Large intestine (tissue), 3 donors: ENCODE results near the gene THUMPD1. TPM values are rescaled to one million over a fixed set of nuclear protein-coding genes. Genes with fewer than 3 reads are reported as not detected.
"Not testable (repeated sequence)": the region's sequence is repeated elsewhere in the genome, so short reads cannot be mapped to it uniquely, and the experiment has no call there.

Experiments used
- DNase-seq, 2 donors: peaks; one replicate each; pipeline versions ENCODE4 v3.0.0 to v3.0.0-alpha.2; 2013
- H3K27ac ChIP-seq: one replicate; pipeline ENCODE4 v1.5.1; 2013; ENCODE audit warnings: low read length
- H3K27me3 ChIP-seq: 2 replicates; pipeline ENCODE4 v1.6.1; 2013; ENCODE audit warnings: low read length; ENCODE audit not compliant: control insufficient read depth, insufficient read depth
- H3K36me3 ChIP-seq: 2 replicates; pipeline ENCODE4 v1.6.1; 2013; ENCODE audit warnings: low read length; ENCODE audit not compliant: control insufficient read depth, insufficient read depth
- H3K4me1 ChIP-seq: one replicate; pipeline ENCODE4 v1.6.1; 2013; ENCODE audit warnings: low read length; ENCODE audit not compliant: control insufficient read depth, insufficient read depth
- H3K4me3 ChIP-seq: one replicate; pipeline ENCODE4 v1.5.1; 2013; ENCODE audit warnings: low read length
- H3K9me3 ChIP-seq: one replicate; pipeline ENCODE4 v1.6.1; 2013; ENCODE audit warnings: mild to moderate bottlenecking, low read depth, low read length, moderate library complexity; ENCODE audit not compliant: control insufficient read depth
- WGBS: methylation state at CpG from one replicate; pipeline ENCODE4 v1.1.5; 2013; ENCODE audit warnings: low lambda C conversion rate; ENCODE audit not compliant: insufficient coverage; 5-methylcytosine and 5-hydroxymethylcytosine counted together
- polyA plus RNA-seq: library from polyadenylated mRNA; unstranded; fragments of 120-200 nt; gene quantifications from one replicate; pipeline ENCODE4 v1.2.1, GENCODE V29; 2013

THUMPD1 gene
- polyA plus RNA-seq, 1 donor = 49.4 TPM

DNA sequence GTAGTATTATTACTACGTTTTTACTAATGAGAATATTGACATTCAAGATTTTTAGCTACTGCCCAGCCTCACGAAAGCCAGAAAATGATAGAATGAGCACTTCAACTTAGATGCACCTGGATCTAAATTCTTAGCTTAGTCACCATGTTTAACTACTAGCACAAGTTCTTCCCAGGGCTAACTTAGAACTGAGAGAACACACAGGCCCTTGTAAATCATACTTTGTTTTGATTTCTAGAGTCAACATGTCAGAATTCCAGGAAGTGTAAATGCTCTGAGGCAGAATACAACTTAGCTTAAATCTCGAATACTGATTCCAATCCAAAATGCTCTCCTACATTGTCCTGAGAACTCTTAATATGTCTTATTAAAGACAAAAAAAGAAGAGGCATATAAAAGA lies 37.3 kb downstream of the THUMPD1 start:
- Histone ChIP-seq H3K27me3 (no peaks in the 10 kb centered on the region), H3K36me3 (no peaks in the 10 kb centered on the region), H3K4me1 (no peaks in the 10 kb centered on the region), H3K4me3 (no peak overlapping the region), H3K27ac (no peak overlapping the region), H3K9me3 (no peaks in the 10 kb centered on the region)
- WGBS = 60% methylated on average over 1 of the region's 3 CpGs
- no peak for DNase-seq

- H3K4me3 ChIP-seq, DNase-seq, H3K36me3 ChIP-seq: not testable (repeated sequence)
Observed at GRCh38 chr16:20701692-20702091, 39.9 kb downstream of the THUMPD1 start.

DNA sequence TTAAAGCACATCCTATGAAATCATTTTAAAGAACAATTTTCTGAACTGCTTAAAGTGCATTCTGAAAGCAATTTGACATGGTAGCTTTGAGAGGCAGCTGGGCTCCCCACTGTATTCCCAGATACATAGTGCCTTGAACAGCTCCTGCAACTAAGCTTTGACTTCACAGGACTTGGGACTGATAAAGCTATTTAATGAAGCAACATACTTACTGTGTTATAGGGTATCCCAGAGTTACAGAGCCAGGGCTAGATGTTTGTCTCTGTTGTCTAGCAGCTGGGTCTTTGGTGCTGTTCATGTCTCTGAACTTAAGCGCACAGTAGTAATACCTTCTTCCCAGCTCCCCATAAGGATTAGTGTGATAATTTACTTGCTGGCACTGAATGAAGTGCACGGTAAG lies 45.0 kb downstream of the THUMPD1 start:
- Histone ChIP-seq H3K4me1 (no peaks in the 10 kb centered on the region), H3K4me3 (no peak overlapping the region), H3K36me3 (no peaks in the 10 kb centered on the region), H3K27ac (no peak overlapping the region), H3K27me3 (no peaks in the 10 kb centered on the region), H3K9me3 (no peaks in the 10 kb centered on the region)
- no peak for DNase-seq
- no CpG with 5 or more reads among the region's 2 CpGs for WGBS

More at GRCh38 chr16:20701692-20702091, 39.9 kb downstream of the THUMPD1 start:
- H3K9me3 ChIP-seq, H3K27ac ChIP-seq, H3K4me1 ChIP-seq, H3K27me3 ChIP-seq: not testable (repeated sequence)

- Histone ChIP-seq H3K27ac (no peak overlapping the region), H3K4me3 (no peak overlapping the region), H3K27me3 (no peaks in the 10 kb centered on the region), H3K4me1 (no peaks in the 10 kb centered on the region), H3K36me3 (no peaks in the 10 kb centered on the region), H3K9me3 (no peaks in the 10 kb centered on the region)
- WGBS = 90% methylated on average over 2 of the region's 4 CpGs
- DNase-seq = no peak
Observed at GRCh38 chr16:20695024-20695423, 46.6 kb downstream of the THUMPD1 start.

- WGBS = 75% methylated on average over 1 of the region's 6 CpGs
- DNase-seq, H3K4me1 ChIP-seq: not testable (repeated sequence)
Observed at GRCh38 chr16:20694096-20694495, 47.5 kb downstream of the THUMPD1 start.

DNA sequence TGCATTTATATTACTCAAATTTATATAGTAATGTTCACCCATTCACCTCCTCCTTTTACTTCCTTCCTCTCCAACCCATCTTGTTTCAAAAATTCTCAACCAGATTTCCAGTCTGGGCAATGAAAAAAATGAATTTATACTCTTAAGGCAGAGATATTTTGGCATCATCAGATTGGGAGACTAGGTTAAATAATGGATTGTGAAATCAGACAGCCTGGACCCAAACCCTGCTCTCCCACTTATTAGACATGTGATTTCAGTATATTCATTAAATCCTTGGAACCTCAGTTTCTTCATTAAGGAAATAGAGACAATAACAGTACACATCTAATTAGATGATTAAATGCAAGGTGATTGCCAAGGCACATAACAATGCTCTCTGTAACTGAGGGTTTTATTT lies 52.0 kb downstream of the THUMPD1 start:
- Histone ChIP-seq H3K27ac (no peak overlapping the region), H3K4me3 (no peak overlapping the region), H3K36me3 (no peaks in the 10 kb centered on the region), H3K4me1 (no peaks in the 10 kb centered on the region), H3K9me3 (peaks cover 2% of the 10 kb centered on the region), H3K27me3 (no peaks in the 10 kb centered on the region)
- no peak for DNase-seq

More at GRCh38 chr16:20694096-20694495, 47.5 kb downstream of the THUMPD1 start:
- H3K9me3 ChIP-seq, H3K27me3 ChIP-seq, H3K36me3 ChIP-seq, H3K27ac ChIP-seq, H3K4me3 ChIP-seq: not testable (repeated sequence)

GRCh38 chr16:20683812-20684211 lies 57.8 kb downstream of the THUMPD1 start:
- Histone ChIP-seq H3K27ac (no peak overlapping the region), H3K4me3 (no peak overlapping the region), H3K4me1 (peaks cover under 1% of the 10 kb centered on the region), H3K36me3 (no peaks in the 10 kb centered on the region), H3K27me3 (no peaks in the 10 kb centered on the region), H3K9me3 (no peaks in the 10 kb centered on the region)
- 100% methylated on average over 1 of the region's 1 CpG for WGBS
- no peak for DNase-seq

Other genes starting within 250 kb of the THUMPD1 start
- gene ACSM2B, start 165.5 kb downstream of the THUMPD1 start, polyA plus RNA-seq = 1.4 TPM
- 0.10 TPM for gene ACSM1, start 44.1 kb downstream of the THUMPD1 start, polyA plus RNA-seq
- gene ACSM3, start 22.2 kb upstream of the THUMPD1 start, polyA plus RNA-seq = 14.6 TPM
- gene ERI2, start 64.7 kb upstream of the THUMPD1 start, polyA plus RNA-seq = 35.8 TPM
- 6.7 TPM for gene REXO5, start 64.7 kb upstream of the THUMPD1 start, polyA plus RNA-seq
- 18.3 TPM for gene DCUN1D3, start 158.5 kb upstream of the THUMPD1 start, polyA plus RNA-seq
- 72.6 TPM for gene LYRM1, start 159.0 kb upstream of the THUMPD1 start, polyA plus RNA-seq